Umbilical cord (tissue), 2 donors: ENCODE measurements around the gene LARGE1. TPM values are rescaled to one million over a fixed set of nuclear protein-coding genes. Genes with fewer than 3 reads are reported as not detected.

ENCODE experiments used
- DNase-seq: peaks from one replicate; pipeline ENCODE4 v3.0.0-alpha.2; 2015; ENCODE audit warnings: low spot score
- total RNA-seq: library from RNA; depleted of rRNA; stranded (reverse); fragments of >200 nt; gene quantifications from one replicate; pipeline ENCODE4 v1.2.3, GENCODE V29; 2014; ENCODE audit warnings: low replicate concordance; ENCODE audit not compliant: insufficient read depth

The LARGE1 gene
- total RNA-seq, 1 donor from 2014 or later = 32.5 TPM

DNA sequence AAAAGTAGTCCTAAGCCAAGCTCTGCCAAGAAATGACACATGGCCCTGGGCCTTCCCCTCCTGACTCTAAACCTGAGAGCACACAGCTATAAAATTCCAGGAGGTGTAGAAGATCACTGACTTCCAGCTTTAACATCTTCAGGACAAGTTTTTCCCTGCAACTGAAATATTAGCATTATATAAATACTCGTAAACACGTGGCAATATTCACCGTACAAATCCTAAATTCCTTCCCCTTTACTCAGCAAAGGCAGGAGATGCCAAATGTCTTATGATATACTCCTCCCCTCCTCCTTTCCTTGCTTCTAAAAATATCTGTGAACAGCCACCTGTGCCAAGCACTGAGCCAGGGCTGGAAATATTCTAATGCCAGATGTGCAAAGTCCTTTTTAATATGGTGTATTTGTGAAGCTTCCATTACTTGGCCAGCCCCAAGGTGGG is 194.0 kb downstream of the LARGE1 start:
- DNase-seq = peak; percentile 27

DNA sequence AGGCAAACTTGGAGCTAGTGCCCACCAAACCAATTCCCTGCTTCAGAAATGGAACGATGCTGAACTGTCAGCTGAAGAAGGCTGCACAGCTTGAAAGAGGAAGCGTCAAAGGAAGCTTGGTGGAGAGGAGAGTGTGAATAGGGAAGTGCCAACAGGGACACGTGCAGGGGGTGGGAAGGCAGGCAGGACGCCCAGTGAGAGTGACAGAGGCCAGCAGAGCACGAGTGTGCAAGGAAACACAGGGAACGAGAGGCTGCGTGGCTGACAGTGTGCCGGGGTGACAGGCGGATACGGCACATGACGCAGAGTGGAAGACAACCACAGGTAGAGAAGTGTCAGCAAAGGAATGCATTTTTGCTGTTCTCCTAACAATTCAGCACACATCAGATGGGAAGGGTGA is 196.4 kb downstream of the LARGE1 start:
- DNase-seq = no peak

DNA sequence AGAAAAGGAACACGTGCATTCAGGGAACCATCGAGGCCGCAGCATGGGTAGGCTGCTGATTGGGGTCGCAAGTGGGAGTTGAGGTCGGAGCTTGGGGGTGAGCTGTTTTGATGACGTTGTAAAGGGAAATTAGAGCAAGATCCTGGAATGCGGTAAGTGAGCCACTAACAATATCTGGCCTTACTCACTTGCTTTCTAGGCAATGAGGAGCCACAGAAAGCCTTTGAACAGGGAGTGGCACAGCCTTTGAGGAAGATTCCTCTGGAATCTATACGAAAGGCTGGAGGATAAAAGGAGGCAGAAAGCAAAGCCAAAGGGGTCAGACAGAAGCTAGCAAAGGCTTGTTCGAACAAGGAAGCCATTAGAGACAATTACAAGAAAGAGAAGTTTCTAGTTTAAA is 197.5 kb downstream of the LARGE1 start:
- DNase-seq = peak; percentile 3

DNA sequence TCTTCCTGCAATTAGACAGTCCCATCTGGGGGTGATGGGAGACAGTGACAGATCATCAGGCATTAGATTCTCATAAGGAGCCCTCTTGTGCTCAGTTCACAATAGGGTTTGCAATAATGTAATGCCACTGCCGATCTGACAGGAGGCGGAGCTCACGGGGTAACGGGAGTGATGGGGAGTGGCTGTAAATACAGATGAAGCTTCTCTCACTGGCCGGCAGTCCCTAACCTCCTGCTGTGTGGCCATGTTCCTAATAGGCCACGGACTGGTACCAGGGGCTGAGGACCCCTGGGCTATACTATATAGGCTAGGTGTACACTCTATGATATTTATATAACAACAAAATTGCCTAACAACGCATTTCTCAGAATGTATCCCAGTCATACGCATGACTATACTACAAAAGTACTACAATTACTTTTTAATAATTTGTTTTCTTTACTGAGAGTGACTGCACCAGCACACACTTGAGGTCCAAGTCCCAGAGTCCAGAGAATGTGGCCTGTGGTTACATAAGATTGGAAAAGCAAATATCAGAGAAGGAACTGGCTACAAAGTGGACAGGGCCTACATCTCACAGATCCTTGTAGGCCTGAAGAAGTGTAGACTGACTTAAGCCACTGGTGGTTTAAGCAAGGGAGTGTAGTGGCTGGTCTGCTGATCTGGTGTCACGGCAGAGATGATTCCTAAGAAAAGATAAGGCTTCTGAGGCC is 200.0 kb downstream of the LARGE1 start:
- no peak for DNase-seq

DNA sequence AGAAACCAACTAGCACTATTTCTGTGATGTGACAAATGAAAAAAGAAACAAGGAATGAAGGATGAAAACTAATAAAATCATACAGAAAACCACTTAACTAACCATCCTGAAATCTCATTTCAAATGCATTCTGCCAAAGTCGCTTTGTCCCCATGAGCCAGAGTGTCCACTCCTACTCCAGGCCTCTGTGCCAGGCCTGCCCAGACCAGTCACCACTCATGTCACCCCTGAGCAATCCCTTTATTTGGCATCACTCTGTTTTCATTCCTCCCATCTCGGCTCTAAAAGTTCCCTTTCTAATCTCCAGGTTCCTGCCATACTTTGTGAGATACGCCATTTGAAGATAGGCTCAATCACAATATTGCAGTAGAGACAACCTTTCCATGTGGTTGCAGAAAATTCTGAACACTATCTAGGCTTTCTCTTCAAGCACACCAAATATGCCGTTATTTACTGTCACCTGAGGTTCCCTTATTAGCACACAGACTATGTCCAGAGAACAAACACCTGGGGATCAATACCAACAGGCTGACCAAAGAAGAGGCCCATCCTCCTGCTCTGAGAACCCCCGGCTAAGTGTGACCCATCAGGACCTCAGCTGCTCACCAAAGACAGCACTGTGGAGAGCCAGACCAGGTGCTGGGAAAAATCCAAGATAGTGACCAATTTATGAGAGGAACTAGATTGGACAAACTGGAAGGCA is 202.4 kb downstream of the LARGE1 start:
- DNase-seq = no peak

DNA sequence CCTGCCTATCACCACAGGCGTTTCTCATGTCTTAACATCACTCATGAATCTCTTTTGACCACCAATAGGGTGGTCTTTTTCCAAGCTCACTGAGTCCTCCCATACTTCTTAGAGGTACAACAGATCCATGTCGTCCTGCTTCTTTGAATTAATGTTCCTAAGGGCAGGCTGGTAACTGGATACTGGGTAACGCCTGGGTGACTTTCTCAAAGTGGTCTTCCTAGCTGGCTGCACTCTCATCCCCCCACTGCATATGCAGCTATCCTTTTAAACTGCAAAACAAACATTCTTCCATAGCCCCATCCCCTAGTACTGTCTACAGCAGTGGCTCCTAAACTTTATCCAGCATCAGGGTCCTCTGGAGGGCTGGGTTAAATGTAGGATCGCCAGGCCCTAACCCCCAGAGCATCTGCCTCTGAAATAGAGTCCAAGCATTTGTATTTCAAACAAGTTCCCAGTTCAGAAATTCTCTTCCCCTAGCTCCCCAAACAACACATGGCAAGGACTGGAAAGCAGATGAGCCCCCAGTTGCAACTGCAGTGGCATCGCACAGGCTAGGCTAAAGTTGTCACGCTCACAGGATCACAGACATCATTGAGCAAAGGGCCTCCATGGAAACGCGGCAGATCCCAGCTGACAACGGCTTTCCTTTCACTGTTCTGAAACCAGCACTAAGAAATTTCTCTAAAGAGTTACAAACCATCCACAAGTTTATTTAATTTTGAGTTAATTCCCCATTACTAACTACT is 204.9 kb downstream of the LARGE1 start:
- DNase-seq = no peak

DNA sequence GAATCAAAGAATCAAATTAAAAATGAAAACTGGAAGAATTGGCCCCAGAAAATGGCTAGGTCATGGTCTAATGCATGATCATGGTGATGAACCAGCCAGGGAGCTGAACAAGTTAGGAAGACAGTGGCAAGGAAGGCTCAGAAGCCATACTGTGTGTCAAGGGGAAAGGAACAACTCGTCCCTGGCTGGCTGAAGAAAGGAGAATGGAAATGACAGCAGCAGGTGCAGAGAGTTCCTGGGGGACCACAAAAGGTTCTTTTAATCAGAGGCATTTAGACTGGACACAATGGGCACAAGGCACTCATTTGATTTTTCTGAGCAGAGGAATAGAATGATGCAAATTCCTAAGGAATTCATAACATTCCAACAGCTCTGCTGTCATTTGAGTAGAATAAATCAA is 209.9 kb downstream of the LARGE1 start:
- DNase-seq = no peak

DNA sequence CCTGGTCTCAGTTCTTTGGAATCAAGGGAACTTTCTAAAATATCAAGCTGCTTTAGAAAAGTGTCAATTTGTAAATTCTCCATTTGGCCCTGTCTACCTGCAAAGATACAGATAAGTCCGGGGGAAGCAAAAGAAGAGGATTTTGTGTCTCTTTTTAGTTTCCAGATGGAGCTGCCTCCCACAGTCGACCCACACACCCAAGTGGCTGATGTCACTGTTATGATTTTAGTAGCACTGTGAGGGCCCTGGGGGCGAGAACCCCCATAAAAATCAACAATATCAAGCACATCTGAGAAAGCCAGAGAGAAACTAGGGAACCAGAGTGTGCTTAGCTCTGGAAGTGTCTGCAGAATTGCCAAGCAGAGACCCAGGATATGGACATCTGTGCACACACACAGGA is 212.7 kb downstream of the LARGE1 start:
- DNase-seq = no peak

DNA sequence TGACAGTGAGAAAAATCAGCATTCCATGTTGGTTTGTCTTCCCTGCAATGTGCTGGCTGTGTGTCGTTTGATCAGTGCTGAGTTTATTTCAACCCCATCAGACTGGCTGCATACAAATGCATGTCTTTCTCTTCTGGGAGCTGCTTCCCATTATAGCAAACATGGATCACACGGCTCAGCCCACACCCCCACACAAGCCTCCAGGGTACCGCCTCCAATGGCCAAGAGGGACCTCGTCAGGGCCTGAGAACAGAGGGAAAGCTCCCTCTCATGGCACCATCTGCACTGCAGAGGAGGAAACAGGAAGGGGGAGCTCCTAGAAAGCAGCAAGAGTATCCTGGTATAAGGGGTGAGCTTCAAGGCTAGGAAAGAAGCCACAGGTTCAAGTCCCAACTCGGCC is 214.2 kb downstream of the LARGE1 start:
- no peak for DNase-seq

DNA sequence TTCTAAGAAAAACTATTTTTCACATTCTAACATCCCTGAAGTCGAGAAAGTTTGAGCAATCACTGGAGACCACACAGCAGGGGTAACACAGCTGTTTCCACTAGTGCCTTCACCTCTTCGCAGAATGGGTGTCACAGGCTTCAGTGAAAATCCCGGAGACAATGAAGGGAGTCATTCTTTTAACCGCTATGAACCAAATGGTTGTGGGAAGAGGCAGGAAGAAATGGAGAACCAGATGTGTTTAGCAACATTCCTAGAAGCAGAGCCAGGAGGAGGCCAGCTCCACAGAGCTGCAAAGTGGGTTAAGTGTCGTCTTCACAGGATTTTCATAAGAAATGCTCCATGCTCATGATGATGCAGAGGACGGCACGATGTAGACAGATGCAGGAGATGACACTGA is 221.1 kb downstream of the LARGE1 start:
- no peak for DNase-seq

DNA sequence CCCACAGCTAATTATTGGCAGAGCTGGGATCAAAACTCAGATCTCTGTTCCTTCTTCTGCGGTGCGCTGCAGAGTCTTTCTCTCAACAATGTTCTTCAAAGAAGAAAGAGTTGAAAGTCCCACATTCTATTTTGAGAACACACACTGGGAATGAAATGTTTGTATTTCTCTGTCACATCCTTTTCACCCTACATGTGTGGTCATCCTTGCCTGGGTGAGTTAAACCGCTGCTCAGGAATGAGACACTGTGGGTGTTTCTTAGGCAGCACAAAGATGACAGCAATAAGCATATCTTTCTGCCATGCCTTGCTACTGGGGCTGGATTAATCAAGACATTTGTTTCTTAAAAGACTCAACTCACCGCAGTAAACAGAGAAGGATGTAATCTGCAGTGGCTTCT is 222.6 kb downstream of the LARGE1 start:
- DNase-seq = no peak

DNA sequence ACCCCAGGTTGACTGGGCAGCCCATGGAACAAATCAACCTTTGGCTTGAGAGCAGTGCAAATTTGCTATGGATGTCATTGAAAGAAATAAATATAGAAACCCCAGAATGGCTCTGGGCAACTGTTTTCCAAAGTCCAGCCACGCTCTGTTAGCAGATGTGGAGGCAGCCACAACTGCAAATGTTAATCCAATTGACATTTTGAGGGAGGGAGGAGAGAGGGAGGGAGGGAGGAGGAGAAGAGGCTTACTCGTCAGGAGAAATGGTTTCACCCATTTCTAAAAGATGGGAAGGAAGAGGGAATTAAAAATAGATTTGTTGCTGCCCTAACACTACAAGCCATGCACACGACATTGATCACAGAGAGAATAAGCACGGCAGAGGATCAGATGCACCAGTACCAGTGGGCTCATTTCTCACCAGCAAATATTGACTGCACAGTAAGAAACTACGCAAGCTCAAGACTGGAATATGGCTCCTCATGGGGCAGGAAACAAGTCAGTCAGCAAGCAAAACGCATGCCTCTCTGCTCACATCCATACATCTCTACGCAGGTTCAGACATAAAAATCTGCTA is 229.1 kb downstream of the LARGE1 start:
- no peak for DNase-seq

DNA sequence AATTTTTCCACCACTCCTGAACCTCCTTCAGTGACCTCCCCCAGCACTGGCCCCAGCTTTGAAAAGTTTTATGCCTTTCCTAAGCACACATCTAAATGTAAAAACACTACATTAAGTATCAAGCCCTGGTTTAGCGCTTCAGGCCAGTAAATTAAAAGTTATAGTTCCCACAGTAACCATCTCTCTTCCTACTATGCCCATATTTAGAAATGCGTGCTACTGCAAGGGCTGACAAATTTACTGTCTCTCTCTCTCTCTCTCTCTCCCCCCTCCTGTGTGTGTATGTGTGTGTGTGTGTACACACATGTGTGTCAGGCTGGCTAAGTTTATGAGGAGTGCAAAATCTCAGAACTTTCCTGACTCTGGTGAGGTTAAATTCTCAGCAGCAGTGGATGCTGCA is 231.4 kb downstream of the LARGE1 start:
- DNase-seq = no peak

DNA sequence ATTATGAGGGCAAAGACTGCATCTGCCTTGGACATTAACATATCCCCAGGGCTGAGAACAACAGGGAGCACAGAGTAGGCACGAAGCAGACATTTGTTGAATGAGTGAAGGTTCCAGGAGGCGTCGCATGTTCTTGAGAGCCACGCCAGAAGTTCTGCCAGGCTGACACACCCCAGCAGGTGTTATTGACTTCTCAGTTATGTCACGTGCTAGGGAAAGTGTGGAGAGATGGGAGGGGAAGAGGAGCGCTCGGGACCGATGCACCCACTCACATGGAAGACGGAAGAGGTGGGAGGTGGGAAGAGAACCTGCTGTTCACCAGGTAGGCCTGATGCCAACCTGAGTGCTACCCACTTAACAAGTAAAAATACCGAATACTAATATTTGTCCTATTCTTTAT is 232.8 kb downstream of the LARGE1 start:
- no peak for DNase-seq

DNA sequence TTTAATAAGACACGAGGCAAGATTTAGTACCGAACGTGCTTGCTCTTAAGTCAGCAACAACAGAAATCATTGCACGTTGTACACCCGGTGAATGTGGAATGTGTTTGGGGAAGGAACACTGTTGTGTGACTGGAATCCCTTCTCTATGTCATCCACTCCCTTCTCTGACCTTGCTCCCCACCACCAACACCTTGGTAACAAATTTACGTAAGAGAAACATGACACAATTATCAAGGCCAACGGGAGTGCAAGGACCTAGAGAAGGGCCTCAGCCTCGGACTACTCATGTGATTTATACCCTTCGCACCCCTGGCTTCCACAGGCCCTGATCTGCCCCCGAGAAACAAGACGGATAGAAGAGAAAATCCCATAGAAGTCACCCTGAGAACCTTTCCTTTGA is 236.2 kb downstream of the LARGE1 start:
- no peak for DNase-seq

DNA sequence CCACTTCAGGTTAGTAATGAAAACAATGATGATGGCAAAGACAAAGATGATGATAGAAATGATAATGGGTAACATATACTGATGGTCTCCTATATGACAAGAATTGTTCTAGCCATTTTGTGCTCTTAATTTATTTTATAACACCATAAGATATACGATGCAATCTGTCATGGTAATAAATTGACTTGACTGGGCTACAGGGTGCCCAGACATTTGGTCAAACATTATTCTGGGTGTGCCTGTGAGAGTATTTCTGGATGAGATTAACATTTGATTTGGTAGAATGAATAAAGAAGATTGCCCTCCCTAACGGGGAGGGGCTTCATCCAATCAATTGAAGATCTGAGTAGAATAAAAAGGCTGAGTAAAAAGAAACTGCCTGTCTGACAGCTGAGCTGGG is 237.3 kb downstream of the LARGE1 start:
- DNase-seq = no peak

DNA sequence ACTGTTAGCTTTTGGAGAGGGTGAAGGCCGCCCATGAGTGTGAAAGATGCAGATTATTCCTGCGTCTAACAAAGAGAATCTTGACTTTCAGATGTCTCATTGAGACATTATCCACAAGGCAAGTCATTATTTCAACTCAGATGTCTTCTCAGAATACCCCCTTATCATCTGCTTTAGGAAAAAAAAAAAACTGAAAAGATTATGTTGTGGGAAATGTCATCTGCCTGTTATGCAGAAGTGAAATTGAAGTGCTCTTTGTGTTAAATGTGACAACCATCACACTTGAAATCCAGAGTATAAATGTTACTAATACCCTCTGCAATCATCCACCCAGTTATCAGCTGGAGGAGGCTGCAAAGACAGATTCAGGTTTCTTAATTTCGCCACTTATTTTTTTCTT is 239.6 kb downstream of the LARGE1 start:
- no peak for DNase-seq

DNA sequence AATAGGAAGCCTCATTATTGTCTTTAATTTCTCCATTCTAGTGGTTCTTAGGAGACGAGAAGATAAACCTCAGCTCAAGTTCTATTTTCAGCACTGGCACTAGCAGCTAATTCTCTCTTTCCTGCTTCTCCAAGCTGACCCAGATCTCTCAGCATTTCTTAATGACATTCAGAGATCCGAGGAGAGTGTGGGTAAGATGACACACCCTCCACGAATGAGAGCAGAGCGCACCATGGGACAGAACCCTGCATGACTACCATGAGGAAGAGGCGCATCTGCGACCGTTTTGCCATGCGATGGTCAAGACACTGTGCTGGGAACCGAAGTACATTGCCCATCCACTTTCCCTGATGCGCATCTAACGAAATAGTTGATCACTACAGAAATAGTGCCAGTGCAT is 241.8 kb downstream of the LARGE1 start:
- DNase-seq = no peak

DNA sequence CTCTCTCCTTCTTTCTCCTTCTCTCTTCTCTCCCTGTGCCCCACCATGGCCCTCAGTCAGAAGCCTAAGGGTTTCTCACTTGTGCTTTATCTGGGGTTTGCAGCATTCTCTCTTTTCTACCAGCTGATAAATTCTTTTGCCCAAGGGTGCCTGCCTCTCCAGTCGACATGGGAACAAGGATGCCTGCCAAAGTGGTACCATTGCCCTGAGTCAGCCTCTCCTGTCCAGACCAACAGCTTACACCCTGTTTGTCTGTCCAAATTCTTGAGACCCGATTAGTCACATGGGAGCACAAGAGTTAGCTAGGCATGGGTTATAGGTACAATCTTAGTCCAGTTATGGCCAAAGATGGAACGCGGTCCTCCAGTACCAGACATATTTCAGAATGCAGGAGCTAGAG is 242.7 kb downstream of the LARGE1 start:
- DNase-seq = no peak

DNA sequence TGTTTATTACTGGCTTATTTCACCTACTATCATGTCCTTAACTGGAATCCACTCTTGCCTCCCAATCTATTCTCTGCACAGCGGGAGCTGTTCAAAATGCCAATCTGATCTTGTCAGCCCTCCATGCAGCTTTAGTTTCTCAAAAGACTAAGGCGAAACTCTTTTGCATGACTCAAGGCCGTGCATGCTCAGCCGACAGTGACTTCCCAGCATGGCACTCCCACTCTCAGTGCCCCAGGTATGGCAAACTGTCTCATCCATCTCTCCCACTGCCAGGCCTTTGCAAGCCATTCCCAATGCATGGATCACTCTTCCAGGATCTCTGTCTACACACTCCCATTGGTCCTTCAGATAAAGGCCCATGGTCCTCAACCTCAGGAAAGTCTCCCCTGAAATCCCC is 245.9 kb downstream of the LARGE1 start:
- no peak for DNase-seq

DNA sequence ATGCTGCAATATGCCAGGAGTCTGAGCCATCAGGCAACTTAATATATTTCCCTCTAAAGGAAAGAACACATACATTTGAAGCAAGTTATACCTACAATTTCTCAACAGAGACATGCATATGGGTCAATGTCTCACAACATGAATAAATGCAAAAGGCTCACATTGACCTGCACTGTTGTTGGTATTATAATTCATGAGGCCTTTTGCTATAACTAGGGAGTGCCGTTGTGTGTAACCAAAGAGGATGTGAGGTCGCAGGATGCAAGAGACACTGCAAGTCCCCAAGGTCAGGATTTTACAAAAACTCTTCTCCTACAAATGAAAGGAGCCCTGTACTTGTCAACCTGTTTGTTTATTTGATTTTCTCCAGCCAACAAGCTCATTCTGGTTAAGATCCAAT is 250.5 kb downstream of the LARGE1 start:
- DNase-seq = no peak

DNA sequence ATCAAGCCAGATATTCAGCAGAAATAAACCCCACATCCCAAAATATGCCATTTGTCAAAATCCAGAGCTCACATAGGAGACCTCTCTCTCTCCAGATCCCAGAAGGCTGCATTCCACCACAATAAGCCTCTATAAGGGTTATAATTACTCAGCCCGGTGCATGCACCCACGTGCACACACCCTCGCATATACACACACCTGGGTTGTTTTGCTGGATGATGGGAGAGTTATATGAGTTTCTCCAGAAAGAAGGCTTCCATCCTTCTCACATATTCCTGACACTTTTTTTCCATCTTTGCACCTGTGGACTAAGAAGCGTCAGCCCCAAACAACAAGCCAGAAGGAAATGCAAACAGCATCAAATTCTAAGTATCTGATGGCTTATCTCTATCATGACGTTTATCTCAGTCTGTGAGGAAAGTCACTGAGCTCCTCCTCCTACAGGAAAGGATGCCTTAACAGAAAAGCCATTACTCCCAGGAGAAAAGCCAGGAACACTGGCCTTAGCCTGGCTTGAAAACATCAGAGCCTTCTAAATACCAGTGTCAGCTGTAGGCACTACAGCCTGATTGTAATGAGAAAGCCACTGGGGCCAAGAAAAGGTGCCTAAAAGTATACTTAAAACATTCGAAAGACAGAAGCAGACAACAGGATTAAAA is 253.2 kb downstream of the LARGE1 start:
- peak; percentile 39 for DNase-seq
